Omental fat pad (tissue), 4 donors: ENCODE measurements around the gene OR52M1. TPM values are rescaled to one million over a fixed set of nuclear protein-coding genes. Genes with fewer than 3 reads are reported as not detected.

ENCODE experiments used
- ATAC-seq: fragments of 150-250 bp; one replicate; pipeline ENCODE4 v1.9.1; 2016; ENCODE audit warnings: mild to moderate bottlenecking, moderate library complexity; ENCODE audit not compliant: low FRiP score
- DNase-seq: peaks from one replicate; pipeline ENCODE4 v3.0.0-alpha.2; 2019; ENCODE audit warnings: low spot score
- CTCF ChIP-seq, 3 donors: fragments of 450-650 bp; IDR thresholded peaks; one replicate each; pipeline ENCODE4 v1.5.1; 2016 to 2017; ENCODE audit warnings: antibody characterized with exemption in 3 of 3, mild to moderate bottlenecking in 3 of 3, moderate library complexity in 2 of 3
- total RNA-seq, 4 donors: library from RNA; depleted of rRNA; stranded (reverse); fragments of >200 nt; gene quantifications; one replicate each; pipeline ENCODE4 v1.1.0, GENCODE V29; 2016

The OR52M1 gene
- total RNA-seq, 4 donors from 2014 or later, result not detected

DNA sequence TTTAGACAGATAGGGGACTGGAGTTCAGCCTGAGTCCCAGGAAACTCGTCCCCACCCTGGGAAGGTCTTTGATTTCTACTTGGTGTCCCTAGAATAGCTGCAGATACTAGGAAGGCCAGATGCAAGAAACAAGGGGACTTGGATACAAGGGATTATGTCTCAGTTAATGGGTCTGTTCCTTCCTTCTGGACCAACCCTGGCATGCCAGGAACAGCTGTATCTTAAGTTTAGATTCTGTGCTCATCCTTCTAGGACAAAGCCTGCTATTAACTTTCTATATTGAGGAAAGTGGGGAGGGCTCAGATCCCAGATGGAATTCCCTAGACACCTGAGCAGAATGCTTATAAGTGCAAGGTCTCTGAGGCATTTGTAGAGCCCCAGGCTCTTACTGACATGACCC is 3.9 kb upstream of the OR52M1 start:
- no peak for TF ChIP-seq CTCF (IDR thresholded peaks at IDR 0.05)
- DNase-seq (no peak), ATAC-seq (no peak)

DNA sequence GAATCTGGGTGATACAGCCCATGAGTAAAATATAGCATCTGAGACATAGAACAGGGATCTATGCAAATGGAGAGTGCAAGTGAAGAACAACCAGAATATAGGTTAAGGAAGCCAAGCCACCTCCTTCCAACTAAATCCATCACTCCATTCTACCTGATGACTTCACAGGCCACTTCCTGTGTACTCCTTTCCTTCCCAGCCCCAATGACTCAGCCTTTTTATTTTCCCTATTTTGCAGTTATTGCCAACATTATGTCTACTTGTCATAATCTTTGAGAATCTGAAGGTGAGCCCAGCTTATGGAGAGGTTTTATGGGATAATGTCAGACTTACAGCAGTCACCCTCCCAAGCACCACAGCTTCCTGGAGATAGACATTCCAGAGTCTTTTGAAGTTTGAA is 1.4 kb upstream of the OR52M1 start:
- no peak for ATAC-seq
- no peak for DNase-seq
- TF ChIP-seq CTCF (IDR thresholded peaks at IDR 0.05), result no peak

- no peak for TF ChIP-seq CTCF (IDR thresholded peaks at IDR 0.05)
- no peak for ATAC-seq
- DNase-seq, result no peak
These were observed 1.9 kb downstream of the OR52M1 start for GRCh38 chr11:4546878-4547277.

GRCh38 chr11:4547416-4547815 is 2.4 kb downstream of the OR52M1 start:
- ATAC-seq (no peak), DNase-seq (no peak)
- no peak for TF ChIP-seq CTCF (IDR thresholded peaks at IDR 0.05)

- TF ChIP-seq CTCF (IDR thresholded peaks at IDR 0.05), result no peak
- ATAC-seq (no peak), DNase-seq (no peak)
These were observed 6.5 kb downstream of the OR52M1 start for GRCh38 chr11:4551346-4551979.

- no peak for TF ChIP-seq CTCF (IDR thresholded peaks at IDR 0.05)
- no peak for DNase-seq
- ATAC-seq, result no peak
These were observed 14.8 kb downstream of the OR52M1 start for GRCh38 chr11:4559527-4560440.
